Right lung (tissue), 5 donors: ENCODE data around the gene TSBP1. TPM values are rescaled to one million over a fixed set of nuclear protein-coding genes. Genes with fewer than 3 reads are reported as not detected.
"Not testable (repeated sequence)": the region's sequence is repeated elsewhere in the genome, so short reads cannot be mapped to it uniquely, and the experiment has no call there.

Experiments used
- DNase-seq, 2 donors: peaks; one replicate each; pipeline ENCODE4 v3.0.0-alpha.2; 2013
- polyA plus RNA-seq, 5 donors: library from polyadenylated mRNA; unstranded; fragments of 120-200 nt; gene quantifications; one replicate each; pipeline versions ENCODE4 v1.2.1 to v1.2.3, GENCODE V29; 2013; ENCODE audit warnings: inconsistent platforms in 1 of 5, low replicate concordance in 1 of 5; ENCODE audit not compliant: insufficient read length in 5 of 5, insufficient read depth in 1 of 5

The TSBP1 gene
- polyA plus RNA-seq, 5 donors, result 0.15 to 0.49 (median 0.42) TPM; not detected in 1

DNA sequence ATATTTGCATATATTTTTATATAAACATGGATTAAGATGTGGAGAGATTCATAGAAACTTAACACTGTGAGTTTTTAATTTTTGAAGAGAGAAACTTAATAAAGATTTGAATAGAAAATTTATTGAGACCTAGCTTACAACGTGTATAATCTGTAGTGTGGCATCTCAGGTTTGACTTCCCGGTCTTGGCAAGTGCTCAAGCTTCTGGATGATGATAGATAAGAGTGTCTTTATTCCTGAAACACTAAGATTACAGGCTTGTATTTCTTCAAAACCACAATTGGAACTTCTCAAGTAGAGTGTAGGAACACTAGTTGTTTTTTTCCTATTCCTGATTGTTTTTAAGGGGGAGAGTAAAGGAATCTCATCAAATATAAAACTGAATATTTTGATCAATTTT, 83.3 kb downstream of the TSBP1 start:
- no peak for DNase-seq

DNA sequence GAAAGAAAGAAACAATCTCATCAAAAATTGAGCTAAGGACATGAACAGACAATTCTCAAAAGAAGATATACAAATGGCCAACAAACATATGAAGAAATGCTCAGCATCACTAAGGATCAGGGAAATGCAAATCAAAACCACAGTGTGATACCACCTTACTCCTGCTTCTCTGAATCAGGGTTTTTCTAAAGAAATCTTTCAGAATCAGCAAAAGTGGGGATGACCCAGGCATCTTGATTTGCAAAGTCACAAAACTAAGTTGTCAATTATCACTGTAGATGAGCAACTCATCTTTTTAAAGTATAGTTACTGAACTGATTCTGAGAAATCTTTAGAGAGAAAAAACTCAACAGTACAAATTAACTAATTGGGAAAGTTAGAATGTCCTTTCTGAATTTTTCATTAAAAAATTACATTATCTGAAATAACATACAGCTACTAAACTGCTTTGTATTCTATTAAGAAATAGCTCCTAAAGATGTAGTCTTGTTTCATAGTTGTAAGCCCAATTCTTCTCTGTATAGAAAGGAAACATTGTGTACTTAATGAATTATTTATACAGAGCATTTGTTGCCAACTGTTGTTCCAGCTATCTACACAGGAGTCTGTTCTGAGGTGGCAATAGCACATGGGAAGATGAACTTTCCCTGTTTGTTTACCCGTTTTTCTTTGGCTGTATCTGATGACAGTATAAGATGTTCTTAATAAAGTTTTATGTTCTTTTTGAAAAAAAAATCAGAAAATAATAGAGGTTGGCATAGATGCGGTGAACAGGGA, 97.7 kb downstream of the TSBP1 start:
- not testable (repeated sequence) for DNase-seq

DNA sequence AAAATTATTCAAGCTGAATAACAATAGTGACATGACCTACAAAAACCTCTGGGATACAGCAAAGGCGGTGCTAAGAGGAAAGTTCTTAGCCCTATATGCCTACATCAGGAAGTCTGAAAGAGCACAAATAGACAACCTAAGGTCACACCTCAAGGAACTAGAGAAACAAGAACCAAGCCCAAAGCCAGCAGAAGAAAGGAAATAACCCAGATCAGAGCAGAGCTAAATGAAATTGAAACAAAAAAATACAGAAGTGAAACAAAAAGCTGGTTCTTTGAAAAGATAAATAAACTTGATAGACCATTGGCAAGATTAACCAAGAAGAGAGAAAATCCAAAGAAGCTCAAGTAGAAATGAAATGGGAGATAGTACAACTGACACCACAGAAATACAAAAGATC, 100.3 kb downstream of the TSBP1 start:
- DNase-seq, result no peak

DNA sequence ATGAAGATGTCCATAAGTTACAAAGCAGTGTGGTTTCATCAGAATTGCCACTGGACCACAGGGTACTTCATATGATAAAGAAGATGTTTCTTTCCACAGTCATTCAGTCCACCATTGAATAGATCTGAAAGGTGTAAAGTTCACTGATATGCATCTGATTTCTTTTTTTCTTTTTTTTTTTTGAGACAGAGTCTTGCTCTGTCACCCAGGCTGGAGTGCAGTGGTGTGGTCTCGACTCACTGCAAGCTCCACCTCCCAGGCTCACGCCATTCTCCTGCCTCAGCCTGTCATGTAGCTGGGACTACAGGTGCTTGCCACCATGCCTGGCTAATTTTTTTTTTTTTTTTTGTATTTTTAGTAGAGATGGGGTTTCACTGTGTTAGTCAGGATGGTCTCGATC, 103.2 kb downstream of the TSBP1 start:
- not testable (repeated sequence) for DNase-seq

DNA sequence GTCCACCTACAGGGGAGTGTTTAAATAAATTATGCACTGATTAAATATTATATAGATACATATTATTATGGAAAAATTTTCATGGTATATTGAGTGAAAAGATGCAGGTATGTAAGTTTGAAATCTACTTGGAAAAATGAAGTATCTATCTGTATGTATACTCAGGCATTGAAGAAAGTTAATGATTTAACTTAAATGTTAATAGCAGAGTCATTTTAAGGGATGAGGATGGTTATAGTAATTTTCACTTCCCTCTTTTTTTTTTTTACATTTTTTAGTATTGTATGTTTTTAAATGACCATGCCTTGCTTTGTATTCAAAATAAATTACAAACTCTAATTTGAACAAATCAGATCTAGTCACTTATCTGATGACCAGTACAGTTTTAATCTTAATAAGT, 104.7 kb downstream of the TSBP1 start:
- DNase-seq, result no peak

DNA sequence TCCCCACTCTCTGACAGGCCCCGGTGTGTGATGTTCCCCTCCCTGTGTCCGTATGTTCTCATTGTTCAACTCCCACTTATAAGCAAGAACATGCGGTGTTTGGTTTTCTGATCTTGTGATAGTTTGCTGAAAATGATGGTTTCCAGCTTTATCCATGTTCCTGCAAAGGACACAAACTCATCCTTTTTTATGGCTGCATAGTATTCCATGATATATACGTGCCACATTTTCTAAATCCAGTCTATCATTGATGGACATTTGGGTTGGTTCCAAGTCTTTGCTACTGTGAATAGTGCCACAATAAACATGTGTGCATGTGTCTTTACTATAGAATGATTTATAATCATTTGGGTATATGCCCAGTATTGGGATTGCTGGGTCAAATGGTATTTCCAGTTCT, 114.4 kb downstream of the TSBP1 start:
- DNase-seq, result not testable (repeated sequence)

DNA sequence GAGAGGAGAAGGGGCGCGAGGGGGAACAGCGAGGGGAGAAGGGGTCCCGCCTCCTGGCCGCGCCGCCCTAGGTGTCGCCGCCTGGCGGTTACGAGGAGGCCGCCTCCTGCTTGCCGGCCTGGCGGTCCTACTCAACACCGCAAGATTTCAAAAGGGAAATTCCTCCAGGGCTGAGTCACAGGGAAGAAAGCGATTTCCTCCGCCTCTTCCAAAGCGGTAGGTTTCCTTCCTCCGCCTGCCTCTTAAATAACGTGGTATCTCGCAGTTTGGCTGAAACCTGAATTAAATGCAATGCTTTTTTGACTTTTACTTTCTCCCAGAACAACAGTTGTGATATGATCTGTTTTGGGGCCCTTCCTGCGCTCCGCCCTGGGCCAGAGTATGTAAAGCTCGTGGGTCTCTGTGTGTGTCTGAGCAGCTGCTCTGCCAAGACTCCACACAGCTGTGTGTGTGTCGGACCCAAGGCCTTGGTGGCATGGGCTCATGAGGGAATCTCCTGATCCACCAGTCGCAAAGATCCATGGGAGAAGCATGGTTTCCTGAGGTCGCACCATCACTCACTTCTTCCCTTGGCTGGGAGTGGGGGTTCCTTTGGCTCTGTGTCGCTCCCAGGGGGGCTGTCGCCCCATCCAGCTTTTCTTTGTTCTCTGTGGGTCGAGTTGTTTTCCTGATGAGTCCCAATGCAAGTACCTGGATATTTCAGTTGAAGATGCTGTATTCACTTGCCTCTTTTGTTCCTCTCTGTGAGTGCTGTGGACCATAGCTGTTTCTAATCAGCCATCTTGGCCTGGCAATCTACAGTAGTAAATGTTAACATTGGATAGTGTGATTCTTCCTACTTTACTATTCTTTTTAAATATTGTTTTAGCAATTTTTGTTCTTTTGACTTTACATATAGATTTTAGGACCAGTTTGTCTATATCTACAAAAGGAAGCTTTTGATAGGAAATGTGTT, 116.2 kb downstream of the TSBP1 start:
- peak; percentile 75 to 81 for DNase-seq

DNA sequence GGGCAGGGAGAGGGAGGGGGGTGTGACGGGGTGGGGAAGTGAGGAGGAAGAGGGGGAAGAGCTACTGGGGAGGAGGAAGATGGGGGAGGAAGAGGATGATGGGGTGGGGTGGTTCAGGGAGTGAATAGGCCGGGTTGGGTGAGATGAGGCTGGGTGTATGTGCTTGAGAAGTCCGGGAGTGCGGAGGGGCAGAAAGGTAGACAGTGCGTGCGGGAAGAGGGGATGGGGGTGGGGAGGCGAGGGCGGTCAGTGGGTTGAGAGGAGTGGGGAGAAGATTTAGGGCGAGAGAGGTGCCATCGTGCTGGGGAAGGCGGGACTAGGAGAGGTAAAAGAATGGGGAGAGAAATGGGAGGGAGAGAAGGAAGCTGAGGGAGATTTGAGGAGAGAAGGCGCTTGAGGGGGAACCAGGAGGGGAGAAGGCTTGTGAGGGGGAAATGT, 116.9 kb downstream of the TSBP1 start:
- peak in 1 of 2 donors; percentile 32 for DNase-seq

DNA sequence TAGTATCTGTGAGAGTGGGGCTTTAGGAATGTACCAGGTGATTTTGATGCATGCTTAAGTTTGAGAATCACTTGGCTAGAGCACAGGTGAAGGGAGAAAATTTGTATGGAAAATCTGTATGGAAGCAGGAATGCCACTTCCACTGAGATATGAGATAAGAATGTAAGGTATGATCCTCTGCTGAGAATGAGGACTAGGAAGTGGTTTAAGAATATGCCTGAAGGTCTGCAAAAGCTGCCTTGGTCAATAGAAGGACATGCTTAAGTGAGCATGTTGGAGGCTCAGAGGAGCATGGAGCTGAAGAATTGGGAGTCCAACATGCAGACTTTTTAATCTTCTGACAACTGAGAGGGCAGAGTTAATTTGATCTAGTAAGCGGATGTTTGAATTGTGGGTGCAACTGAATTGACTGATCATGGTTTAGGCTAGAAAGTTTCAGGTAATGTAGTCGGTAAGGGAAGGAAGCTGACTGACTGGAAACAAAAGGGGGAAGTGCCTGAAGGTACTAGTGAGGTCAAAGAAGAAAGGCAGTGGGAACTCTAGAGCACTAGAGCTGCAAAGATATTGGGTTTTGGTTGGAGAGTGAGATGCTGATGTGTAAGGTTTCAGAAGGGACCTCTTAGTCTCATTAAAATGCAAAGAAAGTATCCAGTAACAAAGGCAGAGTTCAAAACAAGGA, 119.2 kb downstream of the TSBP1 start:
- no peak for DNase-seq

DNA sequence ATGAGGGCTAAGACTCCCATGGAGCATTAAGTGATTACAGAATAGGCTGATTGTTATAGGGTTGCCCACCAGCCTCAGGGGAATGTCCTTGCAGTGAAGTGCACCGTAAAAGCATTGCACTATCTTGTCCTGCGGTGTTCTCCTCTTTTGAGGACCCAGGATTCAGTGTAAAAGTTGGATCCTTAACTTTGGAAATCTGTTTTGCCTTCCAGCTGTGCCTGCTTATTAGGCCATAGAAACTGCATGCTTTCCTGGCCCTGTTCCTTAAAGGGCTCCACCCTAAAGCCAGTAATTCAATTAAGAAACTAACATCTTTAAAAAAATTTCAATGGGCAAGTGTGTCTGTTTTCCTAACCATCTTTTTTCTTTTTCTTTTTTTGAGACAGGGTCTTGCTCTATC, 122.4 kb downstream of the TSBP1 start:
- no peak for DNase-seq

DNA sequence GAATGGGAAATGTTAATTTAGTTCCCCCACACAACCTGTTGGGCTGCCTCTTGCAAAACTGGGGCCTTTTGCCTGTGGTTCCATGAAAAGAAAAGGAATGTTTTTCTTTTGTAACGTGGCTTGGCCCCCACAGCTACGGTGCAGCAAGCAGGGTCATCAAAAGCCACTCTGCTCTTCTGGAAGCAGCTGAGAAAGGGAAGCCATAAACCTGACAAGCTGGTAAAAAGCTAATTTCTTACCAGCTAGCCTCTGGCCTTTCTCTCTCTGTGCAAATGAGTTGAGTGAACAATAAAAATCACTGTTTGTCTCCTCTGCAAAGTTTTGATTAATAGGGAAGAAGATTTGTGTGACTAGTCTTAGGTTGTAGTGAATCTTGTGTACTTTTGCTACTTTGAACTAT, 124.3 kb downstream of the TSBP1 start:
- no peak for DNase-seq

DNA sequence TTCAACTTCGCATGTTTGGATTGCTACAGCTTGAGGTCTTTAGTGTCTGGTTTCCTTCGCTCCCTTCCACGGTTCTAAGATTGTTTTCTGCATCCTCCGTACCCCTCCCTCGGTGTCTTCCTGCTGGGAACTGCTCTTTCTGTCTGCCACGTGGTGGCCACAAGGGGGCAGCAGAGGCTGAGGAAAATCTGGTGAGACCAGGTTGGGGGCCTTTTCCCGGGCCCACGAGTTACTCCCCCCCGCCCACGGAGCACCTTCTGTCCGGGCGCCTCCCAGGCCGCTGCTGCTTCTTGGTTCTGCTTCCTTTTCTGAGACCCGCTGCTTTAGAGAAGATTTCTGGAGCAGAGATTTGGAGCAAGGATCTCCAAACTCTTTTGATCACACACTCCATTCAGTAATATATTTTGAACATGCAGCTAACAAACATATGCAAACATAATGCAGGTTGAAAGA, 126.7 kb downstream of the TSBP1 start:
- DNase-seq, result peak; percentile 70 to 72

DNA sequence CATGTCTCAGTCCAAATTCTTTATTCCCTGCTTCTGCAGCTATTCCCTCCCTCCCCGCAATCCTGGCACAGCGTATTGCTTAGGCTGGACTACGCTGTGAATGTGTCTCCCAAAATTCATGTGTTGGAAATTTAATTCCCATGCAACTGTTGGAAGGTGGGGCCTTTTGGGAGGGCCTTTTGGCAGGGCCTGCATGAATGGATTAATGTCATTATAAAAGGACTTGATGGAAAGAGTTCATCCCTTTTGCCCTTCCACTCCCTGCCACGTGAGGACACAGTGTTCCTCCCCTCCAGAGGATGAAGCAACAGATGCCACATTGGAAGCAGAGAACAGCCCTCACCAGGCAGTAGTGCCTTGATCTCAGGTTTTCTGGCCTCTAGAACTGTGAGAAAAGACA, 127.4 kb downstream of the TSBP1 start:
- DNase-seq, result no peak

Other genes starting within 250 kb of the TSBP1 start
- gene ATF6B, start 243.7 kb downstream of the TSBP1 start, polyA plus RNA-seq, result 10 to 100 TPM; 88.5 to 98.9 (median 91.0) TPM
- 1 to 10 TPM; 6.1 to 8.5 (median 6.2) TPM for gene FKBPL, start 241.6 kb downstream of the TSBP1 start, polyA plus RNA-seq
- 1 to 10 TPM in 3 of 5 donors, under 1 TPM in 2; 0.79 to 2.2 (median 1.1) TPM for gene PRRT1, start 220.0 kb downstream of the TSBP1 start, polyA plus RNA-seq
- gene PPT2, start 217.8 kb downstream of the TSBP1 start, polyA plus RNA-seq, result 10 to 100 TPM; 24.9 to 37.8 (median 26.7) TPM
- 10 to 100 TPM; 23.6 to 33.7 (median 26.2) TPM for gene EGFL8, start 207.3 kb downstream of the TSBP1 start, polyA plus RNA-seq
- 10 to 100 TPM; 65.1 to 83.4 (median 71.7) TPM for gene AGPAT1, start 195.8 kb downstream of the TSBP1 start, polyA plus RNA-seq
- 10 to 100 TPM; 69.6 to 81.7 (median 75.8) TPM for gene RNF5, start 193.5 kb downstream of the TSBP1 start, polyA plus RNA-seq
- 100 to 1,000 TPM in 1 of 5 donors, 10 to 100 TPM in 4; 67.3 to 112 (median 80.4) TPM for gene AGER, start 187.7 kb downstream of the TSBP1 start, polyA plus RNA-seq
- gene PBX2, start 181.7 kb downstream of the TSBP1 start, polyA plus RNA-seq, result 100 to 1,000 TPM; 158 to 182 (median 162) TPM
- 10 to 100 TPM; 16.1 to 20.8 (median 18.1) TPM for gene GPSM3, start 179.3 kb downstream of the TSBP1 start, polyA plus RNA-seq
- 10 to 100 TPM; 35.5 to 56.8 (median 46.9) TPM for gene NOTCH4, start 147.8 kb downstream of the TSBP1 start, polyA plus RNA-seq
- gene BTNL2, start 35.3 kb upstream of the TSBP1 start, polyA plus RNA-seq, result 1 to 10 TPM in 3 of 5 donors, under 1 TPM in 2; 0.78 to 2.1 (median 1.7) TPM
- gene HLA-DRA, start 68.0 kb upstream of the TSBP1 start, polyA plus RNA-seq, result 10 to 100 TPM; 50.0 to 79.3 (median 62.3) TPM
- 10 to 100 TPM in 1 of 5 donors, 1 to 10 TPM in 4; 4.8 to 25.6 (median 6.4) TPM for gene HLA-DRB5, start 158.4 kb upstream of the TSBP1 start, polyA plus RNA-seq
- 10 to 100 TPM in 4 of 5 donors, 1 to 10 TPM in 1; 9.7 to 33.9 (median 21.7) TPM for gene HLA-DRB1, start 217.9 kb upstream of the TSBP1 start, polyA plus RNA-seq